SK-N-SH (cell line): ENCODE results near the gene ITGAL.

Experiments used
- ELF1 ChIP-seq: IDR thresholded peaks from 2 replicates; pipeline ENCODE4 v1.4.0; 2012
- MEF2A ChIP-seq: IDR thresholded peaks from 2 replicates; pipeline ENCODE4 v1.4.0; 2012; ENCODE audit warnings: low read depth, borderline replicate concordance
- MXI1 ChIP-seq: IDR thresholded peaks from 2 replicates; pipeline ENCODE4 v1.6.1; 2012; ENCODE audit warnings: mild to moderate bottlenecking, low read depth, low read length, improper control_type of control experiment
- NRF1 ChIP-seq: IDR thresholded peaks from 2 replicates; pipeline ENCODE4 v1.6.1; 2012; ENCODE audit warnings: low read depth, mild to moderate bottlenecking, low read length
- RFX5 ChIP-seq: IDR thresholded peaks from 2 replicates; pipeline ENCODE4 v1.6.1; 2012; ENCODE audit warnings: mild to moderate bottlenecking, improper control_type of control experiment, low read length
- SMC3 ChIP-seq: IDR thresholded peaks from 2 replicates; pipeline ENCODE4 v1.6.1; 2012; ENCODE audit warnings: low read depth, low read length, improper control_type of control experiment
- TCF12 ChIP-seq: IDR thresholded peaks from 2 replicates; pipeline ENCODE4 v1.4.0; 2012
- TF ChIP-seq, protein P1 (sequence below): IDR thresholded peaks from 2 replicates; pipeline ENCODE4; 2012
- TF ChIP-seq, protein P2 (sequence below): fragments of 200-600 bp; sonication (generic); IDR thresholded peaks from 2 replicates; pipeline ENCODE4 v1.6.1; 2017; ENCODE audit warnings: antibody characterized with exemption, mild to moderate bottlenecking, moderate library complexity
- TF ChIP-seq, protein P3 (sequence below): fragments of 150-350 bp; IDR thresholded peaks from 2 replicates; pipeline ENCODE4 v1.6.1; 2017; ENCODE audit warnings: antibody characterized with exemption, low read length, low read depth, borderline replicate concordance

DNA sequence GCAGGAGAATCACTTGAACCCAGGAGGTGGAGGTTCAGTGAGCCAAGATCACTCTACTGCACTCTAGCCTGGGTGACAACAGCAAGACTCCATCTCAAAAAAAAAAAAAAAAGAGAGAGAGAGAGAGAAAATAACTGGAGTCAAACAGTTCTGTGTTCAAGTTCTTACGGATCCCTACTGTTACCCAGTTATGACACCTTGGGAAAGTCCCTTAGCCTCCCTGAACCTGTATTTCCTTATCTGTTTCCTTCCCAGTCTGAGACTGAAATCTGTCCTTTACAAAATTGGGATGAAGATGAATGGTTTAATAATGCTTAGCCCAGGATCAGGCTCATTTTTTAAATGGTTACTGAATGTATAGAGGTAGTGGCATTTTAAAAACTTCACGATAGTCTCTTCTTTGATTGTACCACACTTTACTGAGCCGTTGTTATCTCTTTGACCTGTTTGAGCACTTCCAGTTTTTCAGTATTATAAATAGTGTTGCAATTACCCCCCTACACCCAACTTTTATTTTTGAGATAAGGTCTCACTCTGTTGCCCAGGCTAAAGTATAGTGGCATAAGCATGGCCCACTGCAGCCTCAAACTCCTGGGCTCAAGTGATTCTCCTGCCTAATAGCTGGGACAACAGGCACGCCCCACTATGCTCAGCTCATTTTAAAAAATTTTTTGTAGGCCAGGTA is 36.7 kb downstream of the ITGAL start:
- no peak for TF ChIP-seq NRF1
- TF ChIP-seq, protein P1, sequence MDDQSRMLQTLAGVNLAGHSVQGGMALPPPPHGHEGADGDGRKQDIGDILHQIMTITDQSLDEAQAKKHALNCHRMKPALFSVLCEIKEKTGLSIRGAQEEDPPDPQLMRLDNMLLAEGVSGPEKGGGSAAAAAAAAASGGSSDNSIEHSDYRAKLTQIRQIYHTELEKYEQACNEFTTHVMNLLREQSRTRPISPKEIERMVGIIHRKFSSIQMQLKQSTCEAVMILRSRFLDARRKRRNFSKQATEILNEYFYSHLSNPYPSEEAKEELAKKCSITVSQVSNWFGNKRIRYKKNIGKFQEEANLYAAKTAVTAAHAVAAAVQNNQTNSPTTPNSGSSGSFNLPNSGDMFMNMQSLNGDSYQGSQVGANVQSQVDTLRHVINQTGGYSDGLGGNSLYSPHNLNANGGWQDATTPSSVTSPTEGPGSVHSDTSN, result no peak
- TF ChIP-seq, protein P2, sequence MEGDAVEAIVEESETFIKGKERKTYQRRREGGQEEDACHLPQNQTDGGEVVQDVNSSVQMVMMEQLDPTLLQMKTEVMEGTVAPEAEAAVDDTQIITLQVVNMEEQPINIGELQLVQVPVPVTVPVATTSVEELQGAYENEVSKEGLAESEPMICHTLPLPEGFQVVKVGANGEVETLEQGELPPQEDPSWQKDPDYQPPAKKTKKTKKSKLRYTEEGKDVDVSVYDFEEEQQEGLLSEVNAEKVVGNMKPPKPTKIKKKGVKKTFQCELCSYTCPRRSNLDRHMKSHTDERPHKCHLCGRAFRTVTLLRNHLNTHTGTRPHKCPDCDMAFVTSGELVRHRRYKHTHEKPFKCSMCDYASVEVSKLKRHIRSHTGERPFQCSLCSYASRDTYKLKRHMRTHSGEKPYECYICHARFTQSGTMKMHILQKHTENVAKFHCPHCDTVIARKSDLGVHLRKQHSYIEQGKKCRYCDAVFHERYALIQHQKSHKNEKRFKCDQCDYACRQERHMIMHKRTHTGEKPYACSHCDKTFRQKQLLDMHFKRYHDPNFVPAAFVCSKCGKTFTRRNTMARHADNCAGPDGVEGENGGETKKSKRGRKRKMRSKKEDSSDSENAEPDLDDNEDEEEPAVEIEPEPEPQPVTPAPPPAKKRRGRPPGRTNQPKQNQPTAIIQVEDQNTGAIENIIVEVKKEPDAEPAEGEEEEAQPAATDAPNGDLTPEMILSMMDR, result no peak
- no peak for TF ChIP-seq SMC3
- no peak for TF ChIP-seq MXI1
- TF ChIP-seq TCF12, result no peak
- no peak for TF ChIP-seq MEF2A
- no peak for TF ChIP-seq ELF1
- TF ChIP-seq RFX5, result no peak
- TF ChIP-seq, protein P3, sequence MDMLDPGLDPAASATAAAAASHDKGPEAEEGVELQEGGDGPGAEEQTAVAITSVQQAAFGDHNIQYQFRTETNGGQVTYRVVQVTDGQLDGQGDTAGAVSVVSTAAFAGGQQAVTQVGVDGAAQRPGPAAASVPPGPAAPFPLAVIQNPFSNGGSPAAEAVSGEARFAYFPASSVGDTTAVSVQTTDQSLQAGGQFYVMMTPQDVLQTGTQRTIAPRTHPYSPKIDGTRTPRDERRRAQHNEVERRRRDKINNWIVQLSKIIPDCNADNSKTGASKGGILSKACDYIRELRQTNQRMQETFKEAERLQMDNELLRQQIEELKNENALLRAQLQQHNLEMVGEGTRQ, result no peak
